GM18867 (cell line): ENCODE measurements around the gene CDH23.
A peak's percentile ranks its signal among the peaks of the same experiment; 100 is the strongest.

Experiments
- ATAC-seq: cut with Tn5 transposase; IDR thresholded peaks from one replicate; pipeline ENCODE4 v1.9.1; 2021; ENCODE audit warnings: mild to moderate bottlenecking, moderate library complexity; ENCODE audit not compliant: unreplicated experiment

CDH23 gene

GRCh38 chr10:71368643-71369042 lies 28.1 kb upstream of the CDH23 start:
- ATAC-seq: no peak

GRCh38 chr10:71369602-71370001 lies 27.1 kb upstream of the CDH23 start:
- no peak for ATAC-seq

GRCh38 chr10:71370031-71370430 lies 26.7 kb upstream of the CDH23 start:
- ATAC-seq: no peak

GRCh38 chr10:71371750-71372166 lies 25.0 kb upstream of the CDH23 start:
- peak; percentile 39 for ATAC-seq

- ATAC-seq: peak; percentile 59
Measured at GRCh38 chr10:71372882-71373495, 23.7 kb upstream of the CDH23 start.

- no peak for ATAC-seq
Measured at GRCh38 chr10:71374481-71375233, 22.1 kb upstream of the CDH23 start.

- ATAC-seq: no peak
Measured at GRCh38 chr10:71375952-71376351, 20.8 kb upstream of the CDH23 start.

GRCh38 chr10:71378336-71379117 lies 18.2 kb upstream of the CDH23 start:
- ATAC-seq: no peak

- no peak for ATAC-seq
Measured at GRCh38 chr10:71379118-71379766, 17.5 kb upstream of the CDH23 start.

GRCh38 chr10:71380841-71381240 lies 15.9 kb upstream of the CDH23 start:
- no peak for ATAC-seq

- ATAC-seq: no peak
Measured at GRCh38 chr10:71381611-71382010, 15.1 kb upstream of the CDH23 start.

GRCh38 chr10:71382028-71382427 lies 14.7 kb upstream of the CDH23 start:
- ATAC-seq: no peak

GRCh38 chr10:71382757-71383156 lies 14.0 kb upstream of the CDH23 start:
- ATAC-seq: no peak

- no peak for ATAC-seq
Measured at GRCh38 chr10:71383972-71384687, 12.6 kb upstream of the CDH23 start.

GRCh38 chr10:71388171-71388570 lies 8.5 kb upstream of the CDH23 start:
- ATAC-seq: no peak

- no peak for ATAC-seq
Measured at GRCh38 chr10:71388583-71389310, 8.0 kb upstream of the CDH23 start.

GRCh38 chr10:71389768-71390460 lies 6.8 kb upstream of the CDH23 start:
- ATAC-seq: no peak

GRCh38 chr10:71390461-71390835 lies 6.3 kb upstream of the CDH23 start:
- ATAC-seq: no peak

GRCh38 chr10:71390921-71391690 lies 5.6 kb upstream of the CDH23 start:
- ATAC-seq: no peak
